Erythroblast (primary cell): ENCODE measurements around the gene SARDH.

ENCODE experiments used
- GATA1 ChIP-seq: IDR thresholded peaks from 2 replicates; pipeline ENCODE4 v1.6.1; 2011; ENCODE audit warnings: low read depth, mild to moderate bottlenecking, control low read depth, low read length, moderate library complexity
- POLR2A ChIP-seq: IDR thresholded peaks from 2 replicates; pipeline ENCODE4 v1.6.1; 2011; ENCODE audit warnings: mild to moderate bottlenecking, low read length

DNA sequence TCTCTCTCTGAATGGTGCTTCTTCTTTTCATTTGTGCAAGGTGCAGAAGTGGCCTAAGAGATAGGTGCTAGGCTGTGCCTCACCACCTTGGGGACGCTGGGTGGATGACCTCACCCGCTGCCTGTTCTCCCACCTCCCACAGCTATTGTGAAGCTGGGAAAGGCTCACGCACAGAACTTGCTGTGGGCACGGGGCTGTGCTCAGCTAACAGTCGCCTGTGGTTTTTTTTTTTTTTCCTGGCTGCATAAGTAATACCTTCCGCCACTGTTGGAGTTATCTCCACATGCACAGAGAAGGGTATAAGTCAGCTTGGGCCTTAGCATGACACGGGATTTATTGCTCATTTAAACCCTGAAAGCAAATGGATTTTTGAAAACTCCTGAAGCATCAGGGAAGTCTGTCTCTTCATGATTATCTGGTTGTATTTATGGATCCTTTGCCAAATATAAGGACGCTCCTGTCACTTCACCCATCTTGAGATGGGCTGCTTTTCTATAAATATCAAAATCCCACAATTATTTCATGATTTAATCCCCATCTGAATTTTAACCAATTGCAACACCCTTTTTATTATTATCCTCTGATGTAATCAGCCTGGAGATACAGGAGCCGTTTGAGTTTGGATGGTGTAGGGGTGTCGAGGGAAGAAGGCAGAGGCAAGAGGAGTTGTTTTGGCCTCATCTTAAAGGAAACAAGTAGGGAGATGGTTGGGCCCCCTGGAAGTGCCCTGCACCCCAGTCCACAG lies 93.0 kb downstream of the SARDH start:
- TF ChIP-seq POLR2A (no peak), GATA1 (no peak)
